Vagina (tissue), 2 donors: ENCODE results near the gene ARHGDIB.

Experiments used
- CTCF ChIP-seq, 3 experiments: fragments of 450-650 bp in 2 of 3; fragments of 200-600 bp in 1 of 3; sonication (generic) in 1 of 3; IDR thresholded peaks; one replicate each; pipeline ENCODE4 v1.5.1; 2017 to 2019; ENCODE audit warnings: antibody characterized with exemption in 3 of 3, mild to moderate bottlenecking in 2 of 3, moderate library complexity in 2 of 3
- POLR2A ChIP-seq, 2 donors: fragments of 450-650 bp; IDR thresholded peaks; one replicate each; pipeline ENCODE4 v1.6.1; 2017; ENCODE audit warnings: antibody characterized with exemption in 2 of 2, mild to moderate bottlenecking in 2 of 2, moderate library complexity in 2 of 2

- TF ChIP-seq POLR2A (IDR thresholded peaks at IDR 0.05) (no peak), CTCF (IDR thresholded peaks at IDR 0.05) (no peak)
These were observed 18.1 kb upstream of the ARHGDIB start for GRCh38 chr12:14979468-14979867.
